Stomach (tissue), 9 donors: ENCODE measurements around the gene BFAR. TPM values are rescaled to one million over a fixed set of nuclear protein-coding genes. Genes with fewer than 3 reads are reported as not detected.

ENCODE experiments used
- DNase-seq, 2 donors: peaks; one replicate each; pipeline versions ENCODE4 v3.0.0 to v3.0.0-alpha.2; 2013 to 2019
- H3K27ac ChIP-seq, 5 donors: fragments of 200-600 bp in 4 of 5; sonication (generic) in 4 of 5; one replicate each; pipeline ENCODE4 v1.5.1; 2013 to 2019; ENCODE audit warnings: mild to moderate bottlenecking in 1 of 5, moderate library complexity in 1 of 5
- H3K27me3 ChIP-seq, 3 donors: fragments of 200-600 bp; sonication (generic); one replicate each; pipeline ENCODE4 v1.5.1; 2017 to 2019; ENCODE audit warnings: mixed run types in 1 of 3
- H3K36me3 ChIP-seq, 4 donors: fragments of 200-600 bp; sonication (generic); 1 replicate in 3 of 4; 2 replicates in 1 of 4; pipeline ENCODE4 v1.5.1; 2016 to 2019
- H3K4me1 ChIP-seq, 4 donors: fragments of 200-600 bp; sonication (generic); one replicate each; pipeline ENCODE4 v1.5.1; 2016 to 2019
- H3K4me3 ChIP-seq, 4 donors: fragments of 200-600 bp; sonication (generic) in 3 of 4; one replicate each; pipeline ENCODE4 v1.5.1; 2016 to 2019; ENCODE audit warnings: mild to moderate bottlenecking in 1 of 4
- H3K9me3 ChIP-seq, 4 donors: fragments of 200-600 bp; sonication (generic); one replicate each; pipeline ENCODE4 v1.5.1; 2016 to 2019
- EP300 ChIP-seq: sonication (generic); formaldehyde crosslinking; IDR thresholded peaks from one replicate; pipeline ENCODE4 v1.6.1; 2017; ENCODE audit warnings: antibody characterized with exemption
- POLR2A ChIP-seq, 4 donors: fragments of 450-650 bp; IDR thresholded peaks; one replicate each; pipeline ENCODE4 v1.6.1; 2016; ENCODE audit warnings: antibody characterized with exemption in 4 of 4, control low read depth in 2 of 4, mild to moderate bottlenecking in 1 of 4, moderate library complexity in 1 of 4
- POLR2AphosphoS5 ChIP-seq, 3 donors: sonication (generic); formaldehyde crosslinking; IDR thresholded peaks; one replicate each; pipeline ENCODE4 v1.6.1; 2016; ENCODE audit warnings: antibody characterized with exemption in 3 of 3
- WGBS, 5 donors: extraction: QIAGEN DNeasy Blood & Tissue Kit in 3 of 5; methylation state at CpG; one replicate each; pipeline versions ENCODE4 v1.1.5 to v1.1.7; 2013 to 2018; 5-methylcytosine and 5-hydroxymethylcytosine counted together
- intact Hi-C: fragments of 100-400 bp; cut with DNase I; formaldehyde crosslinking; loops from one replicate; pipeline ENCODE4 v1.15.1; 2023; ENCODE audit warnings: low total_unique reads
- polyA plus RNA-seq, 3 donors: library from polyadenylated mRNA; stranded (reverse); fragments of 200-250 nt; gene quantifications; one replicate each; pipeline ENCODE4 v1.2.3, GENCODE V29; 2013
- total RNA-seq, 5 donors: library from RNA; depleted of rRNA; stranded (reverse); fragments of >200 nt; gene quantifications; one replicate each; pipeline versions ENCODE4 v1.1.0 to v1.2.3, GENCODE V29; 2014 to 2016
- TF ChIP-seq, protein P1 (sequence below), 7 experiments: fragments of 450-650 bp in 4 of 7; fragments of 200-600 bp in 3 of 7; sonication (generic) in 3 of 7; IDR thresholded peaks; one replicate each; pipeline ENCODE4 v1.5.1; 2016 to 2019; ENCODE audit warnings: antibody characterized with exemption in 7 of 7, control low read depth in 2 of 7, mild to moderate bottlenecking in 1 of 7
- donor health status: healthy with polysubstance abuse.
- donor health status: Bipolar disorder and iron deficiency.
- donor health status: healthy.

The BFAR gene
- total and polyA plus RNA-seq, 8 donors = 18.2 to 113 (median 44.0) TPM

DNA sequence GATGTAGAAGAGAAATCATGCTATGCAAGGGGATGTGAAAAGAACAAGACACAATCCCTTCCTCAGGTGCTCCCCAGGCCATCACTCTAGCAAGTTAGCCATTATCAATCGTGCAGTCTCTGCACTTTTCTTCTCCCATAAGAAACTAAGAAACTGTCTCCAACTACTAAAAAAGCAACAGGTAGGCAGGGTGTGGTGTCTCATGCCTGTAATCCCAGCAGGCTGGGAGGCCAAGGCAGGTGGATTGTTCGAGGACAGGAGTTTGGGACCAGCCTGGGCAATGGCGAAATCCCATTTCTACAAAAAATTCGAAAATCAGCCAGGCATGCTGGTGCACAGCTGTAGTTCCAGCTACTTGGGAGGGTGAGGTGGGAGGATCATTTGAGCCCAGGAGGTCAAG lies 16.5 kb upstream of the BFAR start:
- H3K27me3 ChIP-seq = no peaks in the 10 kb centered on the region
- no peak overlapping the region for H3K27ac ChIP-seq
- DNase-seq = no peak
- H3K4me3 ChIP-seq = no peak overlapping the region
- H3K4me1 ChIP-seq = no peaks in the 10 kb centered on the region
- TF ChIP-seq, protein P1, sequence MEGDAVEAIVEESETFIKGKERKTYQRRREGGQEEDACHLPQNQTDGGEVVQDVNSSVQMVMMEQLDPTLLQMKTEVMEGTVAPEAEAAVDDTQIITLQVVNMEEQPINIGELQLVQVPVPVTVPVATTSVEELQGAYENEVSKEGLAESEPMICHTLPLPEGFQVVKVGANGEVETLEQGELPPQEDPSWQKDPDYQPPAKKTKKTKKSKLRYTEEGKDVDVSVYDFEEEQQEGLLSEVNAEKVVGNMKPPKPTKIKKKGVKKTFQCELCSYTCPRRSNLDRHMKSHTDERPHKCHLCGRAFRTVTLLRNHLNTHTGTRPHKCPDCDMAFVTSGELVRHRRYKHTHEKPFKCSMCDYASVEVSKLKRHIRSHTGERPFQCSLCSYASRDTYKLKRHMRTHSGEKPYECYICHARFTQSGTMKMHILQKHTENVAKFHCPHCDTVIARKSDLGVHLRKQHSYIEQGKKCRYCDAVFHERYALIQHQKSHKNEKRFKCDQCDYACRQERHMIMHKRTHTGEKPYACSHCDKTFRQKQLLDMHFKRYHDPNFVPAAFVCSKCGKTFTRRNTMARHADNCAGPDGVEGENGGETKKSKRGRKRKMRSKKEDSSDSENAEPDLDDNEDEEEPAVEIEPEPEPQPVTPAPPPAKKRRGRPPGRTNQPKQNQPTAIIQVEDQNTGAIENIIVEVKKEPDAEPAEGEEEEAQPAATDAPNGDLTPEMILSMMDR (IDR thresholded peaks at IDR 0.05) = no peak
- no peak for TF ChIP-seq POLR2A (IDR thresholded peaks at IDR 0.05)
- TF ChIP-seq EP300 = no peak
- no peak for TF ChIP-seq POLR2AphosphoS5 (IDR thresholded peaks at IDR 0.05)
- H3K36me3 ChIP-seq = peaks cover 32 to 100% (median 98%) of the 10 kb centered on the region in 4 donors
- 86 to 95% (median 93%) methylated on average over 4 of the region's 4 CpGs for WGBS, 5 donors
- H3K9me3 ChIP-seq = no peaks in the 10 kb centered on the region
- intact Hi-C loops = no loop called here

DNA sequence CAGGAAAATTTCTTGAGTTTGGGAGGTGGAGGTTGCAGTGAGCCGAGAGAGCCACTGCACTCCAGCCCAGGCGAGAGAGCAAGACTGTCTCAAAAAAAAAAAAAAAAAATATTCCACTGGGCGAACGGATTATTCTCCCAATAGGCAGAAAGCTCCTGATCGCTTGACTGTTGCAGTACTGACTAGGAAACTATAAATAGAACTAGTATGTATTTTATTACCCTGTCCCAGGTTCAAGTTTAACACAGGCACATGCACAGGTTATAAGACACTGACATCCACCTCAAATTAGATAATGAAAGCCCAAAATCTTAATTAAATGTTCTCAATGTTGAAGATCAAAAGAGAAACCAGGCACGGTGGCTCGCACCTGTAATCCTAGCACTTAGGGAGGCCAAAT lies 14.2 kb upstream of the BFAR start:
- H3K36me3 ChIP-seq = peaks cover 34 to 100% (median 98%) of the 10 kb centered on the region in 4 donors
- H3K4me3 ChIP-seq = no peak overlapping the region
- 84 to 97% (median 90%) methylated on average over 7 of the region's 7 CpGs for WGBS, 5 donors
- no peak for TF ChIP-seq POLR2AphosphoS5 (IDR thresholded peaks at IDR 0.05)
- TF ChIP-seq, protein P1 (IDR thresholded peaks at IDR 0.05) = no peak
- no peak for TF ChIP-seq POLR2A (IDR thresholded peaks at IDR 0.05)
- TF ChIP-seq EP300 = no peak
- no peaks in the 10 kb centered on the region for H3K27me3 ChIP-seq
- intact Hi-C loops = no loop called here
- H3K9me3 ChIP-seq = no peaks in the 10 kb centered on the region
- no peak for DNase-seq
- no peaks in the 10 kb centered on the region for H3K4me1 ChIP-seq
- H3K27ac ChIP-seq = no peak overlapping the region

DNA sequence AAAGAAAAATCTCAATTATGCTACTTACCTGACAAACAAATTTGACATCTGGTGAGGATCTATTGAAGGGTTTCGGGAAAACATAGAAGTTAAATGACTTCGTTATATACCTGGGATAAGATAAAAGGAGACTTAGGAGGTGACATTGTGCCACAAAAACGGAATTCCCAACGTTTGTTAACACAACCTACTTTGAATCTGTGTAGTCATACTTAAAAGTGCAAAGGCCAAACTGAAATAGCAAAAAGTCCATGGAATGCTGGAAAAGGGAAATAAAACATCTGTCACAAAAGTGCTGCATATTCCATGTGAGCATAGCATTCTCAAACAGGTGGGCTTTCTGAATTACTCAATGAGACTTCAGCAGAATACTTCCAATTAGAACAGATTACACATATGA lies 5.7 kb upstream of the BFAR start:
- Histone ChIP-seq H3K4me3 (no peak overlapping the region), H3K27ac (no peak overlapping the region), H3K27me3 (no peaks in the 10 kb centered on the region), H3K36me3 (peaks cover 31 to 61% (median 59%) of the 10 kb centered on the region in 4 donors), H3K9me3 (no peaks in the 10 kb centered on the region), H3K4me1 (peaks cover 20 to 41% (median 28%) of the 10 kb centered on the region in 4 donors)
- 82 to 92% (median 86%) methylated on average over 4 of the region's 4 CpGs for WGBS, 5 donors
- TF ChIP-seq, protein P1 (IDR thresholded peaks at IDR 0.05) = no peak
- TF ChIP-seq POLR2AphosphoS5 (IDR thresholded peaks at IDR 0.05) (no peak), POLR2A (IDR thresholded peaks at IDR 0.05) (no peak), EP300 (no peak)
- intact Hi-C loops = no loop called here
- DNase-seq = no peak

DNA sequence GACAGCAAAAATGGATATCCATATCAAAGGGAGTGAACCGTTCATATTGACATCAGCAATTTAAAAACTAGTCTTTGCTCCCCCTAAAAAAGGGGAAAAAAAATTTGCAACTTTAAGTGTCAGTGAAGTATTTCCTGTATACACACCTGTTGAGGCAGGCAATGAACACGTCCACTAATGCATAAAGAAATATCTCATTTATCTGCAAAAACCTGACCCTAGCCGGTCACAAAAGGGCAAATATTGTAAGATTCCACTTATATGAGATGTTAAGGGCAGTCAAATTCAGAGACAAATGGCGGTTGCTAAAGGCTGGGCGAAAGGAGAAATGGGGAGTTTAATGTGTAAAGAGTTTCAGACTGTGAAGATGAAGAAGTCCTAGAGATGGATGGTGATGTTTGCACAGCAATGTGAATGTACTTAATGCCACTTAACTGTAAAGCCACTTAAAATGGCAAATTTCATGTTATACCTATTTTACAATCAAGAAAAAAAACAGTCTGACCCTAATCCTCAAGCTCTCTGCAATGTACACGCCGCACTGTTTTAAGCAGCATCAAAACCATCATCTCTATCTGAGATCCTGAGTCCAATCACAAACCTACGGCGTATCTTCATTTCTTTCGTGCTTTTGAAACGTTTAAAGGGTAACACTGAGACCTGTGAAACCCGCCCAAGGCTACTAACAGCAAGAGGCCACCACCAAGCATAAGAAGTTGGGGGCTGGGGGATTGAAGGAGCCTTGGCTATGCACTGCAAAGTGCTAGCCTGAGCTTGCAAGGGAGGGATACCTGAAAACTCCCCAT lies 3.7 kb upstream of the BFAR start:
- TF ChIP-seq POLR2AphosphoS5 (IDR thresholded peaks at IDR 0.05) = no peak
- no peak for TF ChIP-seq EP300
- TF ChIP-seq, protein P1 (IDR thresholded peaks at IDR 0.05) = no peak
- no peak for TF ChIP-seq POLR2A (IDR thresholded peaks at IDR 0.05)
- DNase-seq = no peak
- intact Hi-C loops = no loop called here
- H3K4me1 ChIP-seq = peaks cover 26 to 50% (median 37%) of the 10 kb centered on the region in 4 donors
- WGBS, 5 donors = 42 to 52% (median 49%) methylated on average over 12 of the region's 12 CpGs
- no peaks in the 10 kb centered on the region for H3K27me3 ChIP-seq
- no peaks in the 10 kb centered on the region for H3K9me3 ChIP-seq
- peak overlapping the region; percentile 88 to 98 (median 96) for H3K27ac ChIP-seq
- peak overlapping the region; percentile 70 to 76 (median 74) for H3K4me3 ChIP-seq
- peaks cover 26 to 41% (median 40%) of the 10 kb centered on the region in 4 donors for H3K36me3 ChIP-seq
